K562 (cell line): Measurements from ENCODE around the gene UNC80. TPM values are rescaled to one million over a fixed set of nuclear protein-coding genes. Genes with fewer than 3 reads are reported as not detected.

Experiments
- ATAC-seq: fragments of 200-7000 bp; cut with Tn5 transposase; 3 replicates; pipeline ENCODE4 v1.9.1; 2020; ENCODE audit warnings: moderate library complexity
- Bru-seq: library from RNA; stranded (reverse); fragments of 400-500 nt; gene quantifications from one replicate; lab custom pipeline; 2021; lab: Mats Ljungman, UMichigan
- BruChase-seq, 2 experiments: library from RNA; stranded (reverse); fragments of 400-500 nt; gene quantifications; one replicate each; lab custom pipeline; 2021; lab: Mats Ljungman, UMichigan
- BruUV-seq: library from RNA; stranded (reverse); fragments of 400-500 nt; replicated peaks from 2 replicates; lab custom pipeline; 2021; lab: Mats Ljungman, UMichigan
- CTCF ChIA-PET: fragments of 300-600 bp; formaldehyde crosslinking; extraction: SDS; loops from one replicate; lab custom pipeline; 2021; ENCODE audit warnings: low intra/inter-chr PET ratio; lab: Yijun Ruan, JAX
- POLR2A ChIA-PET: fragments of 300-600, 350-650 bp; sonication (Branson Sonifier 250); formaldehyde crosslinking; extraction: SDS; loops from one replicate; lab custom pipeline; 2021; ENCODE audit warnings: antibody characterized with exemption, inconsistent platforms; lab: Yijun Ruan, JAX
- DNase-seq, 4 experiments: peaks; one replicate each; pipeline versions ENCODE4 v3.0.0 to v3.0.0-alpha.2; 2011 to 2018; ENCODE audit warnings: low spot score in 3 of 4, mixed read lengths in 3 of 4; ENCODE audit errors: extremely low read depth in 1 of 4
- FAIRE-seq: peaks from 2 replicates; lab custom pipeline; 2011; peaks lifted over from hg19 to GRCh38; lab: Jason Lieb, UNC
- H2AFZ ChIP-seq: 2 replicates; pipeline ENCODE4 v1.6.0; 2011; ENCODE audit warnings: low read depth, low read length, control low read depth, inconsistent platforms
- H3K27ac ChIP-seq: fragments of 200-600 bp; 3 replicates; pipeline ENCODE4 v1.8.0; 2011; ENCODE audit warnings: low read depth, mild to moderate bottlenecking, control low read depth, inconsistent platforms, low read length, moderate library complexity, mixed read lengths; ENCODE audit errors: extremely low read depth
- H3K27me3 ChIP-seq, 2 experiments: fragments of 300-600 bp in 1 of 2; 2 replicates in 1 of 2; 3 replicates in 1 of 2; pipeline versions ENCODE4 v1.6.0 to v1.8.0; 2011; ENCODE audit warnings: inconsistent platforms in 2 of 2, low read length in 2 of 2, mild to moderate bottlenecking in 1 of 2, mixed read lengths in 1 of 2, moderate library complexity in 1 of 2; ENCODE audit not compliant: control insufficient read depth in 2 of 2, insufficient read depth in 2 of 2
- H3K36me3 ChIP-seq: fragments of 300-600 bp; 3 replicates; pipeline ENCODE4 v1.8.0; 2011; ENCODE audit warnings: mild to moderate bottlenecking, low read length, inconsistent platforms; ENCODE audit not compliant: control insufficient read depth, insufficient read depth
- H3K4me1 ChIP-seq, 2 experiments: fragments of 200-600 bp in 1 of 2; replicated peaks in 1 of 2; 2 replicates in 1 of 2; 3 replicates in 1 of 2; pipeline versions ENCODE4 v1.5.1 to v1.8.0; 2011; ENCODE audit warnings: inconsistent platforms in 2 of 2, low read length in 2 of 2, mild to moderate bottlenecking in 1 of 2, mixed read lengths in 1 of 2, moderate library complexity in 1 of 2; ENCODE audit not compliant: control insufficient read depth in 2 of 2, insufficient read depth in 2 of 2
- H3K4me2 ChIP-seq: 2 replicates; pipeline ENCODE4 v1.6.1; 2011; ENCODE audit warnings: low read length, control low read depth, inconsistent platforms, mixed read lengths; ENCODE audit not compliant: insufficient read depth
- H3K4me3 ChIP-seq: fragments of 200-600 bp; sonication (generic), shearing (Covaris generic); 2 replicates; pipeline ENCODE4 v1.5.1; 2016; ENCODE audit warnings: control low read depth, inconsistent platforms
- H3K79me2 ChIP-seq: fragments of 200-600 bp; 3 replicates; pipeline ENCODE4 v1.8.0; 2011; ENCODE audit warnings: low read length, inconsistent platforms; ENCODE audit not compliant: control insufficient read depth, insufficient read depth
- H3K9ac ChIP-seq, 2 experiments: 2 replicates each; pipeline versions ENCODE4 v1.6.0 to v1.6.1; 2011; ENCODE audit warnings: low read depth in 2 of 2, low read length in 2 of 2, control low read depth in 1 of 2, inconsistent platforms in 1 of 2, mild to moderate bottlenecking in 1 of 2, mixed read lengths in 1 of 2; ENCODE audit not compliant: insufficient read depth in 1 of 2
- H3K9me1 ChIP-seq: one replicate; pipeline ENCODE4 v1.6.0; 2011; ENCODE audit warnings: inconsistent platforms, mild to moderate bottlenecking, low read length, moderate library complexity; ENCODE audit not compliant: control insufficient read depth, insufficient read depth
- H3K9me3 ChIP-seq: replicated peaks from 2 replicates; pipeline ENCODE4 v1.5.1; 2011; ENCODE audit warnings: low read depth, low read length, inconsistent platforms; ENCODE audit not compliant: control insufficient read depth, insufficient read depth
- H4K20me1 ChIP-seq: replicated peaks from 2 replicates; pipeline ENCODE4 v1.6.1; 2011; ENCODE audit warnings: low read length, inconsistent platforms, mixed read lengths; ENCODE audit not compliant: control insufficient read depth, insufficient read depth
- ARID3B ChIP-seq: fragments of 250-450 bp; sonication (Bioruptor Pico); IDR thresholded peaks from 2 replicates; pipeline ENCODE4 v1.4.0; 2020; ENCODE audit warnings: borderline replicate concordance
- CCNT2 ChIP-seq: IDR thresholded peaks from 2 replicates; pipeline ENCODE4 v1.6.1; 2011; ENCODE audit warnings: borderline replicate concordance, low read depth, mild to moderate bottlenecking, moderate library complexity, mixed read lengths, low read length; ENCODE audit not compliant: insufficient read length; ENCODE audit errors: extremely low read depth
- GATA2 ChIP-seq: sonication (generic); formaldehyde crosslinking; IDR thresholded peaks from 2 replicates; pipeline ENCODE4 v1.4.0; 2020; ENCODE audit warnings: mild to moderate bottlenecking, missing genetic modification reagents
- GTF2B ChIP-seq: IDR thresholded peaks from 2 replicates; pipeline ENCODE4 v1.6.1; 2011; ENCODE audit not compliant: insufficient read length; ENCODE audit errors: extremely low read depth
- HNRNPH1 ChIP-seq: fragments of 200-400 bp; formaldehyde crosslinking; optimal IDR thresholded peaks from 2 replicates; pipeline ENCODE3; 2017; ENCODE audit warnings: low read depth, mild to moderate bottlenecking, low read length, moderate library complexity
- KAT8 ChIP-seq: fragments of 450-650 bp; IDR thresholded peaks from 2 replicates; pipeline ENCODE4 v1.6.1; 2016; ENCODE audit warnings: low read depth, mild to moderate bottlenecking
- MXD1 ChIP-seq: fragments of 250-450 bp; sonication (Bioruptor Pico); IDR thresholded peaks from 2 replicates; pipeline ENCODE4 v1.8.0; 2021; ENCODE audit warnings: borderline replicate concordance, mild to moderate bottlenecking, moderate library complexity; ENCODE audit not compliant: poor library complexity, severe bottlenecking
- NFYB ChIP-seq: IDR thresholded peaks from 2 replicates; pipeline ENCODE4 v1.6.1; 2011; ENCODE audit warnings: mild to moderate bottlenecking, moderate library complexity; ENCODE audit not compliant: insufficient read length; ENCODE audit errors: extremely low read depth
- NR2F6 ChIP-seq: fragments of 450-650 bp; formaldehyde crosslinking; IDR thresholded peaks from 2 replicates; pipeline ENCODE4 v1.4.0; 2020; ENCODE audit warnings: mild to moderate bottlenecking
- NR4A1 ChIP-seq, 2 experiments: fragments of 250-450 bp in 1 of 2; fragments of 450-650 bp in 1 of 2; sonication (Bioruptor Pico) in 1 of 2; IDR thresholded peaks; 2 replicates each; pipeline versions ENCODE4 v1.4.0 to v1.6.1; 2016 to 2020; ENCODE audit warnings: mild to moderate bottlenecking in 2 of 2, missing compliant biosample characterization in 1 of 2, missing genetic modification characterization in 1 of 2, moderate library complexity in 1 of 2
- TEAD2 ChIP-seq: fragments of 450-650 bp; IDR thresholded peaks from 2 replicates; pipeline ENCODE4 v1.6.1; 2016; ENCODE audit warnings: missing genetic modification characterization, control low read depth, missing compliant biosample characterization
- TGIF2 ChIP-seq: sonication (generic); formaldehyde crosslinking; IDR thresholded peaks from 2 replicates; pipeline ENCODE4 v1.8.1; 2022; ENCODE audit warnings: mild to moderate bottlenecking, missing genetic modification reagents, moderate library complexity
- ZNF444 ChIP-seq: fragments of 250-450 bp; sonication (Bioruptor Pico); IDR thresholded peaks from 2 replicates; pipeline ENCODE4 v1.4.0; 2020; ENCODE audit warnings: mild to moderate bottlenecking, moderate library complexity
- WGBS: fragments of 100-300 bp; shearing (Covaris generic); methylation state at CpG from one replicate; pipeline ENCODE4 v1.1.6; 2016; ENCODE audit warnings: low coverage, mixed read lengths; ENCODE audit not compliant: insufficient coverage; ENCODE audit errors: missing lambda C conversion rate; 5-methylcytosine and 5-hydroxymethylcytosine counted together
- in situ Hi-C: fragments of 300-500 bp; cut with MboI; formaldehyde crosslinking; loops from 4 replicates; pipeline ENCODE4 v1.15.0; 2018; ENCODE audit warnings: inconsistent platforms, mixed read lengths
- intact Hi-C: fragments of 100-400 bp; cut with micrococcal nuclease; formaldehyde crosslinking; loops from 2 replicates; pipeline ENCODE4 v1.14.2; 2022
- long read RNA-seq, 3 experiments: library from polyadenylated mRNA in 2 of 3; library from RNA in 1 of 3; unstranded in 2 of 3; stranded (forward) in 1 of 3; transcript quantifications; one replicate each; pipeline ENCODE4 v2.0.0, GENCODE V29; 2019 to 2022
- polyA minus RNA-seq, 3 experiments: library from RNA; depleted of rRNA, polyadenylated mRNA; stranded (reverse); fragments of >200 nt; gene quantifications; 2 replicates each; pipeline ENCODE4 v1.2.3, GENCODE V29; 2011
- polyA plus RNA-seq, 8 experiments: library from polyadenylated mRNA; depleted of rRNA in 4 of 8; stranded (reverse) in 5 of 8; unstranded in 3 of 8; fragments of >200 nt; fragmentation: Nextera tagmentation in 2 of 8; fragmentation: Illumina TruSeq in 1 of 8; extraction: Ambion mirVana in 2 of 8; extraction: Trizol in 1 of 8; gene quantifications; 2 replicates each; pipeline versions ENCODE4 v1.2.1 to v1.2.3, GENCODE V29; 2011 to 2014; ENCODE audit warnings: inconsistent platforms in 1 of 8, missing spikeins in 1 of 8
- total RNA-seq, 7 experiments: library from RNA; depleted of rRNA in 6 of 7; stranded (reverse); fragments of >200 nt in 6 of 7; fragmentation: Illumina TruSeq in 2 of 7; extraction: Trizol in 2 of 7; gene quantifications; 2 replicates each; pipeline versions ENCODE4 v1.2.1 to v1.2.3, GENCODE V29; 2011 to 2021; ENCODE audit warnings: low replicate concordance in 1 of 7

UNC80 gene
- total RNA-seq (2011; cell fraction: chromatin; rRNA removed; ENCODE audit: low replicate concordance), result 0.09 and 0.11 TPM in 2 replicates
- 0.13 TPM in 1 of 2 replicates, not detected in the other for total RNA-seq (2011; cell fraction: nucleolus; rRNA removed)
- 0.07 TPM in 1 of 2 replicates, not detected in the other for total RNA-seq (2011; cell fraction: nucleoplasm; rRNA removed)
- total RNA-seq (2014; rRNA removed), result not detected in 2 replicates
- under 0.01 TPM in 1 of 2 replicates, not detected in the other for total RNA-seq (2014; rRNA removed; fragmentation: Illumina TruSeq; extraction: Trizol)
- not detected in 2 replicates for total RNA-seq (2015; rRNA removed; fragmentation: Illumina TruSeq; extraction: Trizol)
- total RNA-seq (2021), result 0.11 TPM in 1 of 2 replicates, not detected in the other
- not detected in 2 replicates for polyA plus RNA-seq (2011; rRNA removed)
- not detected in 2 replicates for polyA plus RNA-seq (2011; cell fraction: cytosol; rRNA removed)
- 0.11 TPM in 1 of 2 replicates, not detected in the other for polyA plus RNA-seq (2011; cell fraction: nucleus; rRNA removed)
- under 0.01 and 0.01 TPM in 2 replicates for polyA plus RNA-seq (2012)
- polyA plus RNA-seq (2014; fragmentation: Illumina TruSeq; extraction: Trizol), result 0.01 TPM in 1 of 2 replicates, not detected in the other
- under 1 TPM in 1 of 2 experiments, not detected in 1; under 0.01 TPM for polyA plus RNA-seq (2014; fragmentation: Nextera tagmentation; extraction: Ambion mirVana)
- 0.04 TPM in 1 of 2 replicates, not detected in the other for polyA plus RNA-seq (2014; rRNA removed)
- not detected in 2 replicates for polyA minus RNA-seq (2011; rRNA and poly(A)+ RNA removed)
- polyA minus RNA-seq (2011; cell fraction: cytosol; rRNA and poly(A)+ RNA removed), result not detected in 2 replicates
- under 0.01 TPM in 1 of 2 replicates, not detected in the other for polyA minus RNA-seq (2011; cell fraction: nucleus; rRNA and poly(A)+ RNA removed)
- Bru-seq, nascent RNA, result percentile 4 among the genes with signal in this experiment
- percentile 2 among the genes with signal in this experiment for BruChase-seq, experiment 1, labeled RNA remaining after a 2-hour chase
- percentile 4 among the genes with signal in this experiment for BruChase-seq, experiment 2, labeled RNA remaining after a 6-hour chase
- long read RNA-seq, experiment 1, result 0 reads
- long read RNA-seq, experiment 2, result 0 reads
- long read RNA-seq, experiment 3, result 0 reads

- no TSS peak for BruUV-seq
- Histone ChIP-seq H3K79me2 (no peaks in the 10 kb centered on the region), H3K4me3 (no peak within 1 kb of the TSS), H3K4me1 (peaks cover 0 to 7% of the 10 kb centered on the region in 2 experiments; a peak in 1 of 5 replicates), H3K4me2 (no peak within 1 kb of the TSS), H2AFZ (no peak within 1 kb of the TSS), H3K9me1 (no peaks in the 10 kb centered on the region), H3K36me3 (no peaks in the 10 kb centered on the region), H3K27ac (no peak within 1 kb of the TSS), H3K9me3 (no peaks in the 10 kb centered on the region), H3K9ac (no peak within 1 kb of the TSS; a peak in 1 of 4 replicates), H3K27me3 (no peaks in the 10 kb centered on the region), H4K20me1 (no peaks in the 10 kb centered on the region)
- in situ Hi-C loops, result no loop called here
- ATAC-seq (peak; percentile 82), FAIRE-seq (no peak), DNase-seq (peak; percentile 35 to 50 (median 38))
- WGBS, result 1% methylated on average over 17 of the region's 73 CpGs
- intact Hi-C loops, result no loop called here
- POLR2A ChIA-PET, result interaction anchor here (0.6 kb wide), 1 partner anchor 466 kb away, joined by 3 read pairs; no protein-coding TSS in a partner anchor
- CTCF ChIA-PET, result no interaction called here
- no peak for TF ChIP-seq NR4A1 (CRISPR knock-in tag; IDR thresholded peaks at IDR 0.05)
- TF ChIP-seq NR4A1 (tag; IDR thresholded peaks at IDR 0.05), result no peak
- TF ChIP-seq GATA2 (CRISPR knock-in tag), result no peak
- TF ChIP-seq TEAD2 (tag), result no peak
- no peak for TF ChIP-seq NFYB
- no peak for TF ChIP-seq GTF2B
- no peak for TF ChIP-seq CCNT2
- no peak for TF ChIP-seq NR2F6 (CRISPR knock-in tag)
- TF ChIP-seq KAT8, result no peak
- no peak for TF ChIP-seq HNRNPH1
- no peak for TF ChIP-seq MXD1 (CRISPR knock-in tag)
- TF ChIP-seq ZNF444 (CRISPR knock-in tag), result no peak
- TF ChIP-seq TGIF2, result no peak
- TF ChIP-seq ARID3B (CRISPR knock-in tag), result no peak
Observed at GRCh38 chr2:209771474-209772289, at the start of gene UNC80. Gene UNC80, plus strand, starts transcription at chr2:209771832. Its CDS starts 241 bp downstream, at chr2:209772073.
